Limb (tissue), 2 donors: ENCODE data around the gene MRNIP.
A peak's percentile ranks its signal among the peaks of the same experiment; 100 is the strongest.

Experiments used
- DNase-seq, 2 donors: peaks; one replicate each; pipeline ENCODE4 v3.0.0-alpha.2; 2016; ENCODE audit errors: extremely low spot score in 2 of 2

Gene MRNIP

DNA sequence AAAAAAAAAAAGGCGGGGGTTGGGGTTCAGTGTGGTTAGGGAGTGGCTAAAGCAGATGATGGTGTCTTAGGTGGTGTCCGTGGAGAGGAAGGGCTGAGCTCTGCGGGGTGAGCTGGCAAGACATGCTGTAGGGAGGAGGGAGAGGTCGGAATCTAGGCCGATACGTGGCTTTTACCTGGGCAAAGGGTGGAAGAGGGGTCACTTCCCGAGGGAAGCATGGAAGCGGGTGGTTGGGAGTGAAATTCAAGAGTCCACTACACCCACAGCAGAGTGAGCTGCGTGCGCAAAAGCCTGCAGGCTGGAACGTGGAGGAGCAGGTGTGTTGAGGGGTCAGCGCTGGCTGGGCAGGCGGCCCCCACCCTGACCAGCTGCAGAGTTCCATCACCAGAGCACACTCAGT lies 31.3 kb upstream of the MRNIP start:
- no peak for DNase-seq

DNA sequence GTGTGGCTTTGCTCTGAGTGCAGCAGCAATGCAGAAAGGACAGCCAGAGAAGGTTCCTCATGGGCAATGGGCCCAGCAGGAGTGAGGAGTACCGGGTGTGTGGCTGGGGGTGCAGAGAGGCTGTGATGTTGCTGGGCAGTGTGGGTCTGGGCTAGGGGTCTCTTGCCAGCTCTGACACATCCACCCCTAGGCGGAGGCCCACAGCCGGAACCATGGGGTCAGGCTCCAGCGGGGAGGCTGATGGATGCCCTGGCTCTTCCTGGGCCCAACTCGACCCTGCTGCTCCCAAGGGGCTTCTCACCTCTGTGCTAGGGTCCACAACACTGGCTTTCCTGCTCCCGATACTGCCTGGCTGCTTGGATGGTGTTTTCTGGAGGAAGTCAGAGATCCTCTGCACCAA lies 29.2 kb upstream of the MRNIP start:
- no peak for DNase-seq

DNA sequence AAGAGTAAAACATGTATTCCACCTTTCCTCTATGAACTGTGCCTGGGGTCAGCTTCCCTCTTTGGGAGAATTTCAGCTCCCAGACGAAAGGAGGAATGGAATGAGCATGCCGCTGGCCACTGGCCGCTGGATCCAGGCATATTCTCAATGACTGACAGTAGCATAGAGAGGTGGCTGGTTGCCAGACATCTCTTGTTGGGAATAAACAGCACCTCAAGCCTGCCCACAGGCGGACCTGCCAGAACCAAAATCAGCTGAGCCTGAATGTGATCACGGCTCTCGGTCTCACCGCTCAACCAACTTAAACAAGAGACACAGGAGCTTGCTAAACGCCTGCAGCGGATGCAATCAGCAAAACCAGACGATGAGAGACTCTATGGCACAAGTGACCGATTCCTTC lies 28.5 kb upstream of the MRNIP start:
- DNase-seq: no peak

DNA sequence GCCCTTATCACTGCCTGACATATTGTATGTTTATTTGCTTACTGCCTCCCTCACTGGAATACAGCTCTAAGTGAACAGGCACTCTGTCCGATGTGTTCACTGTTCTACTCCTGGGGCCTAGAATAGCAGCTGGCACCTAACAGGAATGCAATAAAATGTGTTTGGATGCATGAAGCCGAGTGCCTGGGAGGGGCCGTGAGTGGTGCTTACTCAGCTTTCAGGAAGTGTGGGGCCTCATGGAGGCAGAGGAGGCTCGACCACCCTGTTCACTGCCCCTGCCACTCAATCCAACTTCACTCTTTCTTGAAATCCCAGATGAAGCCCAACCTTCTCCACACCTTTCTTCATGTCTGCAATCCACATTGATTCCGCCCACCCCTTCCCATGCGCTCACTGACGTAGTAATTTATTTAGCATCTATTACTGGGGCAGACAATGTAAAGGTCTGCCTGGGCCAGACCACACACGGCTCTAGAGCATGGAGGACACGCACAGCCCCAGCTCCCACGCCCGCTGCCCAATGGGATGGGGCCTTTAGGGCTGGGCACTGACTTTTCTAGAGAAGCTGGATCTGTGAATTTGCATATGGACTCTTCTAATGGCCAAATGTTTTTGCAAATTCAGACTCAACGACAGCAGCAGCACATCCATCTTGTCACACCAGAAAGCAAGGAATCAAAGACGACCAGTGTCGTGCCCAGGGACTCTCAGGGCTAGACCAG lies 27.7 kb upstream of the MRNIP start:
- DNase-seq: no peak

DNA sequence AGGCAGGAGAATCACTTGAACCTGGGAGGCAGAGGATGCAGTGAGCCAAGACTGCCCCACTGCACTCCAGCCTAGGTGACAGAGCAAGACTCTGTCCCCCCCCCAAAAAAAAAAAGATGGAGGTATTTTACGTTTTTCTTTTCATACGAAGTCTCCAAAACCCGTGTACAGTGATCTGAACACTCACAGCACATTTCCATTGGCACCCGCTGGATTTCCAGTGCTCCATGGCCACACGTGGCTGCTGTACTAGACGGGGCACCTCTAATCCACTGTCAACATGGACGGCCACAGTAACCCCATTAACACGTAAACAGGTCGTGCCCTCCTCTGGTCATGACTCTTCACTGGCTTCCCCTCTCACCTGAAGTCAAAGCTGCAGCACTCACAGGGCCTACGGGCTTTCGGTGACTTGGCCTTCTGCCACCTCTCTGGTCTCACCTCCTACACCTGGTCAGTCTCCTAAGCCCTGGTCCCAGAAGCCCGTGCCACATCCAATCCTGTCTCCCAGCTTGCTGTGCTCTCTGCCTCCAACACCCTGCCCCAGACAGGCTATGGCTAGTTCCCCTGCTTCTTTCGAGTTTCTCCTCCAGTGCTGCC lies 27.0 kb upstream of the MRNIP start:
- DNase-seq: no peak

DNA sequence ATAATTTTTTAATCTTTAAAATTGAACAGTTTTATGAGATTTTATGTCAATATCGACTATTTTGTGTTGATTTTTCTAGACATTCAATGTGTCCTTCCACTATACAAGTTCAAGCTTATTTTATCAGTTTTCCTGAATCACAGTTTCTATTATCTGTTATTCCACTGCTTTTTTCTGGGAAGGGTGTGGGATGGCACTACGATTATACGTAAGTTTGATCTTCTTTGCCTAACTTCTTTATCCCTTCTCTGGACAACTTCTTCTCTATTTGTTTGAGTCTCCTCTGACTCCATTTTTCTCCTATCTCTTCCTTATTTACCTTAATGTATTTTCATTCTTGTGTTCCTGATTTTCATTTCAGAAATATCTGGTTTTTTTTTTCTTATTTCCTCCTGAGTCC lies 24.5 kb upstream of the MRNIP start:
- DNase-seq: no peak

DNA sequence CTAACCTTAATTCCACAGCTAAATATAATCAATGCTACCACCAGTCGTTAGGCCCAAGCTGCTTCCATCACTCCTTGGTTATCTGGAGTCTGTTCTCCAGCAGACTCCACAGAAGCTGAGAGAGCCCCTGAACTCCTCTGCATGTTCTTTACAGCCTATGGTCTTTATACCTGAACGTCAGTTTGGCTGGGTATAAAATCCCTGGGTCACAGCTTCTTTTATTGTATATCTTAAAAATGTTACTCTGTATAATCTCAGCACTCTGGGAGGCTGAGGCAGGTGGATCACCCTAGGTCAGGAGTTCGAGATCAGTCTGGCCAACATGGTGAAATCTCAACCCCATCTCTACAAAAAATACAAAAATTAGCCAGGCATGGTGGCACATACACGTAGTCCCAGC lies 23.7 kb upstream of the MRNIP start:
- no peak for DNase-seq

DNA sequence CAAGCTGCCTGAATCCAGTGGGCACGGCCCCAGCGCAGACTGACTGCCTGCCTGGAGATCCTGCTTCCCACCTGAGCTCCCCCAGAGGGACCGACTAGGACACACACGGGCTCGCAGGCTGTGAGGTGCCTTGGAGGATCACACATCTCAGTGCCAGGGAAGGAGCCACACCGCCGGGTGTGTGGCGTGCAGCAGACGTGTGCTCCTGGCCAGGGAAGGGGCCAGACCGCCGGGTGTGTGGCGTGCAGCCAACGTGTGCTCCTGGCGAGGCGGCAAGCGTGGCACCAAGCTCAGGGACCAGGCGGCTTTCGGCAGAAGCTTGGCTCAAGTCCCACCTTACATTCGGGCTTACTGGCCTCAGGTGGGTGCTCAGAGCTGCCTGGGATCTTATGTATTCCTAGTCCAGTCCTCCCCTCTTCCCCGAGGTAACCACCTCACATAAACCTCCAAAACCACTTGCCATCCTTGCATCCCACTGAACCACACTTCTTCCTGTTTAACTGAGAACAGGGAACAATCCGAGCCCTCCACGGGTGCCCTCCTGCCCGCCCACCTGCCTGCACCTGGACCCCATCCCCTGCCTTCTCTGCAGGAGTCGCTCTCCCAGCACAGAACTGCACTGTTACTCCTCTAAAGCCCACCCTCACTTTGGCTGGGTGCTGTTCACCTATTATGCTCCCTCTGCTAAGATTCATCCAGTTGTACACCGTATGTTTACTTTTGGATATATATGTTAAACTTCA lies 22.4 kb upstream of the MRNIP start:
- no peak for DNase-seq

DNA sequence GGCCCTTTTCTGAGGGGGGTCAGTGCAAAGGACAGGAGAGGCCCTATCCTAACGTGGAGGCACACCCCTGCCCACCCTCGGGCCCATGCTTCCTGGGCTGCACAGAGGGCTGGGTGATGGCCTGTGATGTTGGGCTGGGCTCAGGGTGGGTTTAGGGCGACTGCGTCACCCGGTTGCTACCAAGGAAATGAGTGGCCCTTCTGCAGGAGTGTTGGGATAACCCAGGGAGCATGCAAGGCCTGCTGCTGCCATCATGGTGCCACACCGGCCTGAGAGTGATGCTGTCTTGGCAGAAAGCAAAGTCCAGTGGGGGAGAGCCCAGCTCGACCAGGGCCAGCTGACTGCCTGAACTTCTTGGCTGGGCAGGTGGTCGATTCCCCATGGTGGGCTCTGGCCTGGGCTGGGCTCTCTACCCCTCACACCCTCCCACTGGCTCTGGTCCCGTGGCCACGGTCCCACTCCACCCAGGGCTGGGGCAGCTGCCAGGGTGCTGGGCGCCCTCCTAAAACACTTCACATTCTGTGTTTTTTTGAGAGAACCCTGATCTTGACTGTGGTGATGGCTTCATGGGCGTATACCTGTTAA lies 21.5 kb upstream of the MRNIP start:
- DNase-seq: no peak

DNA sequence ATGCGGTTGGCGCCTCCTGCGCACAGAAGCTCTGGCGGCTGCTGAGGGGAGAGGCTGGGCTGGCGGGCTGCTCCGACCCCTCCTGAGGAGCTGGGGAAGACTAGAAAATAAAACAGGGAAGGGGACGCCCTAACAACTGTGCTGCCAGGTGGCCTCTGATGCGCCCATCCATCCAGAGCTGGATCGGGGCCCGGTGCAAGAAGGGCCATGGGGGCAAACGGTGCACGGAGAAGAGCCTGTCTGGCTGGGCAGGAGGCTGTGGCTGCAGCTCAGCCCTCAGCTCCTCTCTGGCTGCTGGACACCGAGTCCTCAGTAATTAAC lies 21.0 kb upstream of the MRNIP start:
- no peak for DNase-seq

DNA sequence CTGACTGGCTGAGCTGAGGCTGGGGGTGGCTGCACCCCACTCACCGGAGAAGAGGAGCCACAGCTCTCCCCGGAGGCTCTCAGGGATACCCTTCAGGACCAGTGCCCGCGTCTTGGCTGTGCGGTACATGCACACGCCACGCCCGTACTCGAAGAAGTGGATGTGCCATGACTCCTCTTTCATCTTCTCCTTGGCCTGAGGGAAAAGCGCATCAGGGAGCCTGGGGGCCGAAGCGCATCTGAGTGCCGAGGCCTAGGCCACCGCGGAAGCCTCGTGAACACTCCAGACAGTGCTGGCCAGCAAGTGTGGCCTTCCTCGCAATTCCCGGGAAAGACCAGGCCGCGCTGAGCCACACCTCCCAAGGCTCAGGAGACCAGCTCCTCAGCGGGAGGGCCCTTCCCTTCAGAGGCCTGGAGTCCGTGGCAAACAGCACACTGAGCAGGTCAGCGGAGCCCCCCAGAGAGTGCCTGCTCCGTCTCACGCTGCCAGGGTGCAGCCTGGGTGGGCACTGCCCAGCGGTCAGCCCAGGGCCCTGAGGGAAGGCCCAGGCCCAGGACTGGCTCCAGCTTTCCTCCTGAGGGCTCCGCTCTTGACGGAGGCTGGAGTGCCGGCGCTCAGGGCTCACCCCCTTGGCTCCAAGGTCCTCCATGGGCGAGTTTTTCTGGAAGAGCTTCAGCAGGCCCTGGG lies 20.5 kb upstream of the MRNIP start:
- no peak for DNase-seq

DNA sequence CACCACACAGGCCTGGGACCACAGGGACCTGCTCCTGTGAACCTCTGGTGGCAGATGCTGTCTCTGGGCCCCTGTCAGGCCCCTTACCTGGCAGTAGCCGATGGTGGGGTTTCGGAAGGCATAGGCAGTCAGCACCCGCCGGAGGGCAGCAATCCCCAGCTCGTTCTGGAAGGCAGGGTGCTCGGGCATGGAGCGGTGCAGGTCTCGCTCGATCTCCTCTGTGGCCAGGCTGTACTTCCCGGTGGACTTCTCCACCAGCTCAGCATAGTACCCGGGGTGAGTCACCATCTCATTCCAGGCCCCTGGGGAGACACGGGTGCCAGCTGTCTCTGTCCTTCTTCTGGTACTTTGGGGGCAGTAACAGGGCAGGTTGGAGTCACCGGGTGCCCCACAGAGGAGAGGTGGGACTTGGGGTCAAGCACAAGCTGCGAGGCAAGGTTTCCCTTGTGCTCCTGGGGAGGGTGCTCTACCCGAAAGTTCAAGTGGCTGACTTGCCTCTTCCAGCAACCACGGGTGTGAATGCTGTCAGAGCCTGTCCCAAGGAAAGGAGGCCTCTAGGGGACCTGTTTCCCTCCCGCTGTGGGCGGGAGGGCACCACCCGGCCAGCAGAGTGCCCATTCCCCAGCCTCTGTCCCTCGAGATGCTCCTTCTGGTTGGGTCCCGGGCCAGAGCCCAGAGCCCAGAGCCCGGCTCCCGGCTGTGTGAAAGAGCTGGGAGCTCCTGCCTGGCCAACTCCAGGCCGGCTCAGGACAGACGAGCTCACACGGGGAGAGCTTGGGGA lies 19.8 kb upstream of the MRNIP start:
- DNase-seq: no peak

DNA sequence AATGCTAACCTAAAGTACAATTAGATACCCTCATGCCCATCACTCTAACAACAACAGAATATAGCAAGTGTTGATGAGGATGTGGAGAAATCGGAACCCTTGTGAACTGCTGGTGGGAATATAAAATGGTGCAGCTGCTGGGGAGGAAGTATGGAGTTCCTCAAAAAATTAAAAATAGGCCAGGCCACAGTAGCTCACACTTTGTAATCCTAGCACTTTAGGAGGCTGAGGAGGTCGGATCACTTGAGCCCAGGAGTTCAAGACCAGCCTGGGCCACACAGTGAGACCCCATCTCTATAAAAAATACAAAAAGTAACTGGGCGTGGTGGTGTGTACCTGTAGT lies 18.0 kb upstream of the MRNIP start:
- no peak for DNase-seq

DNA sequence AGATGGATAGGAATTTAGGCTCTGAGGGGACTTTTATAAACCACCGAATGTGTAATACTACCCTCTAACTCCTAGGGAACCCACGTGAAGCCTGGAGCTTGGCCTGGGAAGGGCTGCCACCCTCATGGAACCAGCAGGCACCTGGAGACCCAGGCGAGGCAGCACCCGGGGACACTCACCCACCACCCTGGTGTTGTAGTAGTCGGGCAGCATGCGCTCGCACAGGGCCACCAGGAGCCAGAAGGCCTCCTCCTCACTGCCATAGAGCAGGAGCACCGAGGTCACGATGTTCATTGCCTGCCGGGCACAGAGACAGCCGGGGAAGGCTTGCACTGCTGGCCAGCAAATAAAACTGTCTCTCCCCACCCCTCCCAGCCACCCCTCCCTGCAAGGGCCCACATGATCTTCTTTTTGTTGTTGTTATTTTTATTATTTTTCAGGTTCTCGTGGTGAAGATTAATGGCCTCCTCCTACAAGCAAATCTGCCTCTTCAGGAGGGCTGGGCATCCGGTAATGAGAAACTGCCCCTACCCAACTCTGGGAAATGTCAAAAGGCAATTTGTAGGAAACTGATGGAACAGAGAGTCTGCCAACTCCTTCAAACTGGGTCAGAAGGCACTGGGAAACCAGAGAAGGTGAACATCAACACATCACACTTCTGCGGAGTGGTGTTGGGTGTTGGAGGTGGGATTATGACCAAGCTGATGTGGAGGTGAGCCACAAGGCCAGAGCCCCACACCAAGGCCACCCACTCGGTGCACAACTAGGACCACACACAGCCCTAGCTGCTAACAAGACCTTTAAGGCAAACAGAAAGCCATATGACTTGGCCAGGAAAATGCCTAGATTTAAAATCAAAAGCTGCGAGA lies 17.4 kb upstream of the MRNIP start:
- DNase-seq: no peak

DNA sequence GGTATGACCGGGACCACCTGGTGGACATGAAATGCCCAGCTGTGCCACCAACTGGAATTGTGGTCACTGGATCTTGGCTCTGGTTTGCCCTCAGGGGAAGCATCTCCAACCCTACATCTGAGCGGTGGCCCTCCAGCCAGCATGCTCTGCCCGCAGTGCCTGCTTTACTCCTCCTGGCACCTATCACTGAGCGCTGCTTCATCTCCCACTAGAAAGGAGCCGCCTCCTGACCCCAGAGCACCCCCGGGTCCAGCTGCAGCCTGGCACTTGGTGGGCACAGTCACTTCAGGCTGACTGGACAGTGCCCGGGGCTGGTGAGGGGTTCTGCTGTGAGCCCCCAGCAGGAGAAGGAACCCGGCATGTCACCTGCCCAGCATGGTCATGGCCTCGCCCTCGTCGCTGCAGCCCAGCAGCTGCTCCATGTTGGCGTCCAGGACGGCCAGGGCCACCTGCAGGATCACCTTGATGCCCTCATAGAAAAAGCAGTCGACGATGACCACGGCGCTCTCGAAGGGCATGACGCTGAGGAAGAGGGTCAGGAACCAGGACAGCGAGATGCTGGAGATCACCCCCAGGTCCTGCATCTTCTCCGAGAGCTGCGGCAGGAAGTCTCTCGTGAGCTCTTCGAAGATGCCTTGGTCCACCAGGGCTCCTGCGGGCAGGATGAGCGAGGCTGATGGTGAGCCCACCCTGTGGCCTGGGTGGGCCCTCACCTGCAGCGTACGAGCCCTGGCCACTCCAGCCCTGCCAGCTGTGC lies 16.1 kb upstream of the MRNIP start:
- DNase-seq: peak in 1 of 2 donors; percentile 20

DNA sequence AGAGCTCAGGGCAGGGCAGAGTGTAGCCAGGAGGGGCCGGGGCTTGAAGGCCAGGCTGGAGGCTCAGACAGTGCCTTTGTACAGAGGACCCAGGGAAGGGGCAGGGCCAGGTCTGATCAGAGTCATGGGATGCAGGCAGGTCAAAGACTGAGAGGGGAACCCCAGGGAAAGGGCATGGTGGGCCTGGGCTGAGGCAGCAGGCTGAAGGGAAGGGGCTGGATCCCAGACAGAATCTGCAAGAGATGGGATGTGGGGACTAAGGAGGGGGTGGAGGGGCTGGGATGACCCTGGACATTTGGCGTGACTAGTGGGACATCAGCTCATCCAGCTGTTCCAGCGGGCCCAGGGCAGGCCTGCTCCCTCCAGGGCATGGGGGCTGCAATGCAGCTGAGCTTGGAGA lies 15.5 kb upstream of the MRNIP start:
- no peak for DNase-seq

DNA sequence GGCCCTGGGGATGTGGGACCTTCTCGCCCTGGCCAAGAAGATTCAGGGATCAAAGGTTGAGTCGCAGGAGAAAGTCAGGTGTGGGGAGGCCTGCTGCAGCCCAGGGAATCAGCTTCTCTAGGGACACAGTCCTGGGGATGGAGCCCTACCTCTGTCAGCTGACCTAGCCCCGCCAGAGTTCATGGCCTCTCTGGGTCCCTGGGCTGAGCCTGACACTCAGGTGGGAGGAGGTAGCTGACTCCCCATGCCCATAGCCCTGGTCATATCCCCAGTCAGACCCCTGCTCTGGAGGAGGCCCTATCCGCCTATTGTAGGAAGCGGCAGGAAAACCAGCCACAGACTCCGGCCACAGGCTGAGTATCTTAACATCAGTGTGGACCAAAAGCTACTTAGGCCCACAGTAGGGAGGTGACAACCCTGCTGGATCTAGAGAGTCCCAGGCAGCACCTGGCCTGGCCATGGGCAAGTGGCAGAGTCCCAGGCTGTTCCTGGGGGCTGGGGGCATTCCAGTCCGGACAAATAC lies 15.0 kb upstream of the MRNIP start:
- DNase-seq: no peak

DNA sequence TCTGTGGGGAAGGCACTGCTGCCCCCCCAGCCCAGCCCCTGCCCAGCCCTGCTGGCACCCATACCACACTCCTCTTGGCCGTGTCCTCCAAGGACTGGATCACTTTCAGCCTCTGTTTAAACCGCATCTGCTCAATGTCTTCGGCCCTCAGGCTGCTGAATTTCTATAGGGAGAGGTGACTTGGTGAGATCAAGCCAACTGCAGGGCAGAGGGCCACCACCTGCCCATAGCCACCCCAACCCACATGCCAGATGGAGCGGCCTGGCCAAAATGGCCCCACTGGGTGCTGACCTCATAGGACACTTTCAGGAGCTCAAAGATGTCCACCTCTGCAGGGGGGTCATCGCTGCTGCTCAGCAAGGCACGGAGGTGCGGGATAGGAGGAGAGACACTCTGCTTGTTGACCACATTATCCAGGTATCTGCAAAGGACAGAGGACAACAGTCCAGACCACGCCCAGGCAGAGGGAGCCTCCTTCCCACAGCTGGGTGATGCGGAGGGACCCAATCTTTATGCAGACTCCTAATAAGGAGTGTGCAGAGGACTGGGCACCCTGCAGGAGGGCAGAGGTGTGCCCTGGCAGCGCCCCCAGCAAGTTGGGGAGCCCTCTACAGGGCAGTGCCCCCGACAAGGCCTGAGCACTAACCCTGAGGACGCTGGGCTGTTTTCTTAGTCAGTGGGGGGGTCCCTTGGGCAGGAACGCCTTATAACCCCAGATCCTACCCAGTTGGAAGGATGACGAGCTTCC lies 14.4 kb upstream of the MRNIP start:
- no peak for DNase-seq
